LNCAP (cell line): Measurements from ENCODE around the gene MYO5C.

ENCODE experiments used
- TF ChIP-seq, protein P1 (sequence below): fragments of 450-650 bp; IDR thresholded peaks from 2 replicates; pipeline ENCODE4 v1.5.1; 2017; ENCODE audit warnings: mild to moderate bottlenecking

The MYO5C gene

GRCh38 chr15:52224211-52224610 lies 71.4 kb downstream of the MYO5C start:
- TF ChIP-seq, protein P1, sequence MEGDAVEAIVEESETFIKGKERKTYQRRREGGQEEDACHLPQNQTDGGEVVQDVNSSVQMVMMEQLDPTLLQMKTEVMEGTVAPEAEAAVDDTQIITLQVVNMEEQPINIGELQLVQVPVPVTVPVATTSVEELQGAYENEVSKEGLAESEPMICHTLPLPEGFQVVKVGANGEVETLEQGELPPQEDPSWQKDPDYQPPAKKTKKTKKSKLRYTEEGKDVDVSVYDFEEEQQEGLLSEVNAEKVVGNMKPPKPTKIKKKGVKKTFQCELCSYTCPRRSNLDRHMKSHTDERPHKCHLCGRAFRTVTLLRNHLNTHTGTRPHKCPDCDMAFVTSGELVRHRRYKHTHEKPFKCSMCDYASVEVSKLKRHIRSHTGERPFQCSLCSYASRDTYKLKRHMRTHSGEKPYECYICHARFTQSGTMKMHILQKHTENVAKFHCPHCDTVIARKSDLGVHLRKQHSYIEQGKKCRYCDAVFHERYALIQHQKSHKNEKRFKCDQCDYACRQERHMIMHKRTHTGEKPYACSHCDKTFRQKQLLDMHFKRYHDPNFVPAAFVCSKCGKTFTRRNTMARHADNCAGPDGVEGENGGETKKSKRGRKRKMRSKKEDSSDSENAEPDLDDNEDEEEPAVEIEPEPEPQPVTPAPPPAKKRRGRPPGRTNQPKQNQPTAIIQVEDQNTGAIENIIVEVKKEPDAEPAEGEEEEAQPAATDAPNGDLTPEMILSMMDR: no peak

- TF ChIP-seq, protein P1: no peak
Observed at GRCh38 chr15:52221730-52222129, 73.9 kb downstream of the MYO5C start.

- TF ChIP-seq, protein P1: no peak
Observed at GRCh38 chr15:52220937-52221660, 74.5 kb downstream of the MYO5C start.

DNA sequence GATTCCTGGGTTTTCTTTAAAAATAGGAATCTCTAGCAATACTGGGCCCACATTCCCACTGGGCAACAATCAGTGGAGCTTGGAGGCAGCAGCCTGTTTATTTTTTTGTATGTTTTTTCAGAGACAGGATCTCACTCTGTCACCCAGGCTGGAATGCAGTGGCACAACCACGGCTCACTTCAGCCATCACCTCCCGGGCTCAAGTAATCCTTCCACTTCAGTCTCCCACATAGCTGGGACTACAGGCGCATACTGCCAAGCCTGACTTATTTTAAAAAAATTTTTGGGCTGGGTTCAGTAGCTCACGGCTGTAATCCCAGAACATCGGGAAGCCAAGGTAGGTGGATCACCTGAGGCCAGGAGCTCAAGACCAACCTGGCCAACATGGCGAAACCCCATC lies 75.4 kb downstream of the MYO5C start:
- TF ChIP-seq, protein P1: no peak

DNA sequence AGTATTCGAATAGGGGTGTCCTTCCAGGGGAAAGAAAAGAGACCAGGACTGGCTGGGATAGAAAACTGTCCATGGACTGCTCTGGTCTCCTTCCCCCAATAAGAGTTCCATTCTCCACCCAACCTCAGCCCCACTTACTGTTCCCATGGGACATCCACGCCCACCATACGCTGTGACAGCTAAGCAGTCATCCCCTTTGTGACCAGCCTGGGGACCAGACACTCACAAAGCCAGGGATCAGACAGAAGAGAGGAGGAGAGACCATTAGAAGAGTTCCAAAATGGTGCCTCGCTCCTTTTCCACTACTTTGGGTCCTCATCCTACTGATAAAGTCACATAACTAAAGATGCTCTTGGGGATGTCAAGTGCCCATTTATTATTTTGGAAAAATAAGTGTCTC lies 76.8 kb downstream of the MYO5C start:
- TF ChIP-seq, protein P1: no peak

DNA sequence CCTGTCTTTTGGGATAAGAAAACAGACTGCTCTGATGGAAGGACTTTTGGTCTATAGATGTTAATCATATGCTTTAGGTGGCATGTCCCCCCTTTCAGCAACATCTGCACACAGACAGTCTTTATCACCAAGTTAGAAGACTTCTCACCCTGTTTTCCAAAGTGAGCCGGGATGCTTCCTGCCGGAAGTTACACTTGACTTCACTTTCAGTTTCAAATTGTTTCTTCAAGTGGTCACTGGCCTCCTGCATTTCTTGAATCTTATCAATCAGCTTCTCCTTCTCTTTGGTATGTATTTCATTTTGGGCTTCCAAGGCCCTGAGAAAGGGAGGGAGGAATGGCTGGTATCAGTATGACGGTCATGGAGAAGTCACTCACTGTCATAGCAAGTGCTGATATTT lies 77.2 kb downstream of the MYO5C start:
- TF ChIP-seq, protein P1: no peak

DNA sequence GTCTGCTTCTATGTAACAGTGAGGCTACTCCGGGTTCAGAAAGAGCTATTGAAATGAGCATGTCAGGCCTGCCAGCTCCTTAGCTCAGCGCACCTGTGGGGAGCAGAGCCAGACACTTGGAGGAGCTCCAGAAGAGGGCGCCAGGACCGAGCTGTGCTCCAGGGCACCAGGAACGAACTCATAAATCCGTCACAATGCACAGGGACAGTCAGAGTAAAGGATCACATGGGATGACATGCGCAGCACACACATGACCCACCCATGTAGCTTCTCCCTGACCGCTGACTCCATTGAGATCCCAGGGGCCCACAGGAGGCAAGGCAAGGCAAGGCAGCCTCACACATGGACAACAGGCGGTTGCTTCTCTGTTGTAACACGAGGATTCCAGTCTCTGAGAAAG lies 78.4 kb downstream of the MYO5C start:
- TF ChIP-seq, protein P1: peak; percentile 61

DNA sequence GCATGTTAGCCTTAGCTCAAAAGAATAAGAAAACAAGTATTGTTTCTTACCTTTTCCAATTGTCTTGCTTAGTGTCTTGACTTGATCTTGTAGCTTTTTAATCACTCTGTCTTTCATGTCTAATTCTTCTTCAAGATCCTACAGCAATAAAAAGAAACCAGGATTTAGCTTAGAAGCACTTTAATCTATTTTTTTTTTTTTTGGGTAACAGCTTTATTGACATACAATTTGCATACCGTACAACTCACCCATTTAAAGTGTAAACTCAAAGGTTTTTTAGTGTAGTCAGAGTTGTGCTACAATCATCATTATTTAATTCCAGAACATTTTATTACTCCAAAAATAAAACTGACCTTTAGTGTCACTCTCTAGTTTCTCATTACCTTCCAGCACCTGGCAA lies 81.1 kb downstream of the MYO5C start:
- TF ChIP-seq, protein P1: no peak
